RWPE1 (cell line): ENCODE results near the gene DMD.

ENCODE experiments used
- CTCF ChIA-PET: fragments of 350-600 bp; sonication (Branson Sonifier 250); formaldehyde crosslinking; extraction: SDS; loops from one replicate; lab custom pipeline; 2021; lab: Yijun Ruan, JAX
- POLR2A ChIA-PET: fragments of 400-600 bp; formaldehyde crosslinking; extraction: SDS; loops from one replicate; lab custom pipeline; 2020; ENCODE audit warnings: antibody characterized with exemption; ENCODE audit not compliant: low non-redundant PET; lab: Yijun Ruan, JAX
- DNase-seq: peaks from one replicate; pipeline ENCODE4 v3.0.0; 2012; ENCODE audit warnings: low spot score
- H3K27ac ChIP-seq: fragments of 450-650 bp; 2 replicates; pipeline ENCODE4 v1.5.1; 2017
- CTCF ChIP-seq: fragments of 450-650 bp; conservative IDR thresholded peaks from 2 replicates; pipeline ENCODE4 v1.5.1; 2017; ENCODE audit warnings: low read depth, mild to moderate bottlenecking

The DMD gene

GRCh38 chrX:31464306-31464915 lies 1746.9 kb downstream of the DMD start:
- CTCF ChIA-PET = interaction anchor here (0.8 kb wide), 1 partner anchor 148 kb away, joined by 4 read pairs; no protein-coding TSS in a partner anchor
- TF ChIP-seq CTCF = no peak
- H3K27ac ChIP-seq = no peak overlapping the region
- POLR2A ChIA-PET = no interaction called here
- DNase-seq = no peak

- TF ChIP-seq CTCF = no peak
- no peak for DNase-seq
- no peak overlapping the region for H3K27ac ChIP-seq
- ChIA-PET CTCF (interaction anchor here (0.6 kb wide), 1 partner anchor 68 kb away, joined by 4 read pairs; no protein-coding TSS in a partner anchor), POLR2A (no interaction called here)
These were observed 1750.1 kb downstream of the DMD start for GRCh38 chrX:31461266-31461665.

- DNase-seq = no peak
- CTCF ChIA-PET = no interaction called here
- no peak for TF ChIP-seq CTCF
- POLR2A ChIA-PET = no interaction called here
- H3K27ac ChIP-seq = no peak overlapping the region
These were observed 1752.0 kb downstream of the DMD start for GRCh38 chrX:31459361-31459760.

- H3K27ac ChIP-seq = no peak overlapping the region
- CTCF ChIA-PET = interaction anchor here (0.6 kb wide), 1 partner anchor 118 kb away, joined by 5 read pairs; no protein-coding TSS in a partner anchor
- TF ChIP-seq CTCF = no peak
- no peak for DNase-seq
- POLR2A ChIA-PET = no interaction called here
These were observed 1761.4 kb downstream of the DMD start for GRCh38 chrX:31449965-31450364.

GRCh38 chrX:31449081-31449480 lies 1762.3 kb downstream of the DMD start:
- TF ChIP-seq CTCF = no peak
- H3K27ac ChIP-seq = no peak overlapping the region
- DNase-seq = no peak
- CTCF ChIA-PET = no interaction called here
- POLR2A ChIA-PET = no interaction called here

- no peak for DNase-seq
- no peak for TF ChIP-seq CTCF
- H3K27ac ChIP-seq = no peak overlapping the region
- POLR2A ChIA-PET = no interaction called here
- CTCF ChIA-PET = no interaction called here
These were observed 1765.8 kb downstream of the DMD start for GRCh38 chrX:31445542-31445941.
